Endothelial cell (in vitro differentiated cells): ENCODE measurements around the gene PLXNB3. TPM values are rescaled to one million over a fixed set of nuclear protein-coding genes. Genes with fewer than 3 reads are reported as not detected.
"Not testable (repeated sequence)": the region's sequence is repeated elsewhere in the genome, so short reads cannot be mapped to it uniquely, and the experiment has no call there.

ENCODE experiments used
- DNase-seq: peaks from one replicate; pipeline ENCODE4 v3.0.0; 2021; ENCODE audit warnings: low spot score
- H3K27ac Mint-ChIP-seq: one replicate; pipeline ENCODE4 v1.8.0; 2021; ENCODE audit warnings: mixed read lengths, inconsistent platforms; ENCODE audit not compliant: unreplicated experiment
- H3K27me3 Mint-ChIP-seq: one replicate; pipeline ENCODE4 v1.8.0; 2021; ENCODE audit warnings: mild to moderate bottlenecking, moderate library complexity, mixed read lengths, inconsistent platforms; ENCODE audit not compliant: unreplicated experiment
- H3K36me3 Mint-ChIP-seq: one replicate; pipeline ENCODE4 v1.8.0; 2021; ENCODE audit warnings: mild to moderate bottlenecking, low read depth, mixed read lengths, inconsistent platforms; ENCODE audit not compliant: unreplicated experiment
- H3K4me1 Mint-ChIP-seq: one replicate; pipeline ENCODE4 v1.8.0; 2021; ENCODE audit warnings: mild to moderate bottlenecking, mixed read lengths, inconsistent platforms; ENCODE audit not compliant: unreplicated experiment
- H3K4me3 Mint-ChIP-seq: one replicate; pipeline ENCODE4 v1.8.0; 2021; ENCODE audit warnings: mild to moderate bottlenecking, mixed read lengths, inconsistent platforms; ENCODE audit not compliant: unreplicated experiment
- H3K9me3 Mint-ChIP-seq: one replicate; pipeline ENCODE4 v1.8.0; 2021; ENCODE audit warnings: mixed read lengths, inconsistent platforms; ENCODE audit not compliant: unreplicated experiment
- total RNA-seq: library from RNA; stranded (reverse); fragmentation: NEBNext Ultra II Directional; extraction: Animal tissue kit (Norgen Biotek cat#: 25700); gene quantifications from one replicate; pipeline ENCODE4 v1.2.1, GENCODE V29; 2021; ENCODE audit not compliant: unreplicated experiment
- TF ChIP-seq, protein P1 (sequence below): fragments of 200-600 bp; sonication (generic); IDR thresholded peaks from one replicate; pipeline ENCODE4 v1.5.0; 2021; ENCODE audit warnings: antibody characterized with exemption; ENCODE audit not compliant: unreplicated experiment

The PLXNB3 gene
- total RNA-seq, 1 donor from 2014 or later, result 11.2 TPM

DNA sequence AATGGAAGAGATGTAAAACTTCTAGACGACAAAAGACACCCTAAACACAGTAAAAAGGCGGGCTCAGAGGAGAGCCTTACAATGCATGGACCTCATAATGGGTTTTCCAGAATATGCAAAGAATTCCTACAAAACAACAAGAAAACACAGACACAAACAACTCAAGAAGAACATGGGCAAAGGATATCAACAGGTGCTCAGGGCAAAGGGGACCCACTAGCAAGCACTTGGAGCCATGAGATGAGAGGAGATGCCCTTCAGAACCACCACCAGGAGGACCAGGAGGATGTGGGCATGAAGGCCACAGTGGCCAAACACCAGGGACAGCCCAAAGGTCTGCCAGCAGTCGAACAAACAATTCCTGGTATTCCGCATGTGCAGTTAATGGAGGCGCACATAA is 49.1 kb downstream of the PLXNB3 start:
- peaks cover 10% of the 10 kb centered on the region for H3K4me1 Mint-ChIP-seq
- no peak for DNase-seq
- H3K27me3 Mint-ChIP-seq, result peaks cover 3% of the 10 kb centered on the region
- H3K36me3 Mint-ChIP-seq, result no peaks in the 10 kb centered on the region
- H3K27ac Mint-ChIP-seq, result no peak overlapping the region
- no peaks in the 10 kb centered on the region for H3K9me3 Mint-ChIP-seq
- TF ChIP-seq, protein P1, sequence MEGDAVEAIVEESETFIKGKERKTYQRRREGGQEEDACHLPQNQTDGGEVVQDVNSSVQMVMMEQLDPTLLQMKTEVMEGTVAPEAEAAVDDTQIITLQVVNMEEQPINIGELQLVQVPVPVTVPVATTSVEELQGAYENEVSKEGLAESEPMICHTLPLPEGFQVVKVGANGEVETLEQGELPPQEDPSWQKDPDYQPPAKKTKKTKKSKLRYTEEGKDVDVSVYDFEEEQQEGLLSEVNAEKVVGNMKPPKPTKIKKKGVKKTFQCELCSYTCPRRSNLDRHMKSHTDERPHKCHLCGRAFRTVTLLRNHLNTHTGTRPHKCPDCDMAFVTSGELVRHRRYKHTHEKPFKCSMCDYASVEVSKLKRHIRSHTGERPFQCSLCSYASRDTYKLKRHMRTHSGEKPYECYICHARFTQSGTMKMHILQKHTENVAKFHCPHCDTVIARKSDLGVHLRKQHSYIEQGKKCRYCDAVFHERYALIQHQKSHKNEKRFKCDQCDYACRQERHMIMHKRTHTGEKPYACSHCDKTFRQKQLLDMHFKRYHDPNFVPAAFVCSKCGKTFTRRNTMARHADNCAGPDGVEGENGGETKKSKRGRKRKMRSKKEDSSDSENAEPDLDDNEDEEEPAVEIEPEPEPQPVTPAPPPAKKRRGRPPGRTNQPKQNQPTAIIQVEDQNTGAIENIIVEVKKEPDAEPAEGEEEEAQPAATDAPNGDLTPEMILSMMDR, result no peak
- H3K4me3 Mint-ChIP-seq, result no peak overlapping the region

DNA sequence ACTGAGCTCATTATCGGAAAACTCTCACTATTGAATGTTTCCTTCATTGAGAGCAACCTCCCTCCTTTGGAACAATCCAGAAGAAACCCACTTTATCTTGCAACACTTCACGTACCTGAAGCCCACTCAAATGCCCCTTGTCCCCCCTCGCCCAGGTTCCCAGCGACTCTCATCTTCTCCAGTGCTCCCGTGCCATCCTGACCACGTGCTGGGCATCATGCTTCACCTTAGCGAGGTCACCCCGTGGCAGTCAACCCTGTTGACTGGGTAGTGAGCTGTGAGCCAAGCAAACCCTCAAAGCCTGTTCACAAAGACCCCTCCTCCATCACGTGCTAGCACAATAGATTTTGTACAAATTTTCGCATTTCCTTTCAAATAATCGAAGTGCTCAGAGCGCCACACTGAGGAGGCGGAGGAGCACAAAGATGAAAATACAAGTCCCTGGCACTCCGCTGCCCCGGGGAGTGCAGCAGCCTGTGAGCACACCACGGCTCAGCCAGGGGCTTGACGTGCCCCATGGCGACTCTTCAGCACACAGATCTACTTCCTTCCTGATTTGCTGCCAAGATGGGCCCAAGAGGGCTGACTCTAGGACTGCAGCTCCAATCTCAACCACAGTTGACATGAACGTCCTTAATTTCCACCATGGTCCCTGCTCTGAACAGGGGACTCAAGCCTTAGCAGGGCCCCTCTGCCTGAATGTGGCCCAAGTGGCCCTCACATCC is 50.7 kb downstream of the PLXNB3 start:
- TF ChIP-seq, protein P1, result no peak
- H3K27ac Mint-ChIP-seq, result no peak overlapping the region
- H3K4me1 Mint-ChIP-seq, result peaks cover 10% of the 10 kb centered on the region
- peaks cover 3% of the 10 kb centered on the region for H3K27me3 Mint-ChIP-seq
- no peak overlapping the region for H3K4me3 Mint-ChIP-seq
- DNase-seq, result no peak
- no peaks in the 10 kb centered on the region for H3K9me3 Mint-ChIP-seq
- no peaks in the 10 kb centered on the region for H3K36me3 Mint-ChIP-seq

DNA sequence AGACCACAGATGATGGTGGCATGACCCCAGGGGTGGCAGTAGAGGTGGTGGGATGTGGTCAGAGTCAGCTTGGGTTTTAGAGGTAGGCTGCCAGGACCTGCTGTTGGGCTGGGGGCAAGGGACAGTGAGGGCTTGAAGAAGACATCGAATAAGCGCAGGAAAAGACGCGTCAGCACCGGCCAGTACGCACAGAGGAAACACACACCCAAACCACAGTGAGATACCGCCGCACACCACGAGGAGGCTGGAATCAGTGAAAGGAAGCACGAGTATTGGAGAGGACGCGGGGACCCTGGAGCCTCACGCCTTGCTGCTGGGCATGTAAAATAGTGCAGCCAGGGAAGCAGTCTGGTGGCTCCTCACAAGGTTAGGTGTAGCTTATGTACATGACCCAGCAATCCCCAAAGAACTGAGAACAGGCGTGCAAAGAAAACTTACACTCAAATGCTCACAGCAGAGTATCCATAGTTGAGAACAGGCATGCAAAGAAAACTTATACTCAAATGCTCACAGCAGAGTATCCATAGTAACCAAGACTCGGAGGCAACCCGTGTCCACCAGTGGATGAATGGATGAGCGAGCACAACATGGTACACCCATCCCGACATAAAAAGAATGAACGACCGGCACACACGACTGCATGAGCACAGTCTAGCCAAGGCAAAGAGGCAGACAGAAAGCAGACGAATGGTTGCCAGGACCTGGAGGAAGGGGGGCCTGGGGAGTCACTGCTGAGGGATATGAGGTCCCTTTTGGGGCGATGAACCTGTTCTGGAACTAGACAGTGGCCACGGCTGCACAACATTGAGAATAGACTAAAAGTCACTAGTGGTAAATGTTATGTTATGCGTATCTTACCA is 53.0 kb downstream of the PLXNB3 start:
- no peak for DNase-seq

DNA sequence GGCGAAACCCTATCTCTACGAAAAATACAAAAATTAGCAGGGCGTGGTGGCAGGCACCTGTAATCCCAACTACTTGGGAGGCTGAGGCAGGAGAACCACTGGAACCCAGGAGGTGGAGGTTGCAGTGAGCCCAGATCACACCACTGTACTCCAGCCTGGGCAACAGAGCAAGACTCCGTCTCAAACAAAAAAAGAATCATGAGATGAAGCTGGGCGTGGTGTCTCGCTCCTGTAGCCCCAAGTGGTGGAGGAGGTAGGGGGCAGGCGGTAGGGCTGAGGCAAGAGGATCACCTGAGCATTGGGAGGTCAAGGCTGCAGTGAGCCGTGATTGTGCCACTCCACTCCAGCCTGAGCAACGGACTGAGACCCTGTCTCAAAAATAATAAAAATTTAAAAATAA is 54.0 kb downstream of the PLXNB3 start:
- H3K36me3 Mint-ChIP-seq, DNase-seq, H3K27ac Mint-ChIP-seq, H3K9me3 Mint-ChIP-seq, H3K27me3 Mint-ChIP-seq, H3K4me3 Mint-ChIP-seq: not testable (repeated sequence)
- H3K4me1 Mint-ChIP-seq, result peaks cover 13% of the 10 kb centered on the region

More for the DNA sequence above, 53.0 kb downstream of the PLXNB3 start:
- Mint-ChIP-seq H3K4me3 (no peak overlapping the region), H3K4me1 (peaks cover 10% of the 10 kb centered on the region), H3K27ac (no peak overlapping the region), H3K36me3 (no peaks in the 10 kb centered on the region), H3K9me3 (no peaks in the 10 kb centered on the region), H3K27me3 (peaks cover 2% of the 10 kb centered on the region)
- TF ChIP-seq, protein P1, result no peak

DNA sequence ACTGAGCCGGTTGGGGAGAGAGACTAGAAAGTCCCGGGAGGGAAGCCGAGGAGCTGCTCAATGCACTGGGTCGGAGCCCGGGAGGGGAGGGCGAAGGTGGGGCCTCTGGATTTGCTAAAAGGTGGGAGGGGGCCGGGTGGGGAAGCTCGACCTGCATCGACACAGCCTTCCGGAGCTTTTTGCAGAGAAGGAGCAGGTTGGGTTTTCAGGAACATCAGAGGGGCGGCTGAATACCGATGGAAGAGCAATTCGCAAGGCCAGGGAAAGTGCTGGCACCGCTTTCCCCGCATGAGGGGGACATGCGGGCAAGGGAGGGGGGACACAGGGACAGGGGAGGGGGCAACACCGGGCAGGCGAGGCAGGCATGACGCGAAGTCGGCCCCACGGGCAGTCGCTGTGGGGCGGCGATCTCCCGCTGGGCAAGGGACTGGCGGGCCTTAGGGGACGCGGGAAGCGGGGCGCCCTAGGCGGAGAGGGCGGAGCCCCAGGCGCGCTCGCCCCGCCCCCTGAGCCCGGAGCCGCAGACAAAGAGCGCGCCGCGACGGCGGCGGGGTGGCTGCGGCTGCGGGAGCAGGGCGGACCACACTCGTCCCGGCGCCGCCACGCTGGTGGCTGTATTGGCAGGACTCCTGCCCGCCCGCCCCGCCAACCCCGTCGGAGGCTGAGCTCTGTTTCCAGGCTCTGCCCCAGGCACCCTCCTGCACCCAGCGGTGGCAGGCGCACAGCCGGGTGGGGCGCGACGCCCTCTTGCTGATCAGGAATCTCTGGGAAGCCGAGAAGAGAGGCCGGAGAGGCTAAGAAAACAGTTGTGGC is 54.7 kb downstream of the PLXNB3 start:
- peaks cover 13% of the 10 kb centered on the region for H3K4me1 Mint-ChIP-seq
- peak; percentile 65 for DNase-seq
- no peaks in the 10 kb centered on the region for H3K36me3 Mint-ChIP-seq
- TF ChIP-seq, protein P1, result no peak
- no peak overlapping the region for H3K4me3 Mint-ChIP-seq
- no peak overlapping the region for H3K27ac Mint-ChIP-seq
- H3K9me3 Mint-ChIP-seq, result no peaks in the 10 kb centered on the region
- H3K27me3 Mint-ChIP-seq, result no peaks in the 10 kb centered on the region
